GM21381 (cell line): ENCODE data around the gene ENTHD1.
"Not testable (repeated sequence)": the region's sequence is repeated elsewhere in the genome, so short reads cannot be mapped to it uniquely, and the experiment has no call there.

Experiments used
- ATAC-seq: cut with Tn5 transposase; IDR thresholded peaks from one replicate; pipeline ENCODE4 v1.9.1; 2021; ENCODE audit warnings: mild to moderate bottlenecking, moderate library complexity; ENCODE audit not compliant: unreplicated experiment

ENTHD1 gene

DNA sequence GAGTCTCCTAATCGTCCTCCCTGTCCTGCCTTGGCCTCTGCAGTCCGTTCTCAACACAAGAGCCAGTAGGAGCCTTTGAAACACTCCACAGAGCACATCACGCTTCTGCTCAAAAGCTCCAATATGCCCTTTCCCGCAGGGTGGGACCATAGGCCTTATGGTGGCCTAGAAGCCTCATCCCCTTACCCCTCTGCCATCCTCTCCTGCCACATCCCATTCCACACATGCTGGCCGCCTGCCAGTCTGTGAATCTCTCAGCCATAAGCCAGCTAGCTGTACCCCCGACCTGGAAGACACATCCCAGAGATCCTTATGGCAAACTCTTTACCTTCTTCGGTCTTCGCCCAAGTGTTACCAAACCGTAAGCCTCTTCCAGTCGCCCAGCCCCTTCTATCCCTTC lies 157.8 kb downstream of the ENTHD1 start:
- no peak for ATAC-seq

DNA sequence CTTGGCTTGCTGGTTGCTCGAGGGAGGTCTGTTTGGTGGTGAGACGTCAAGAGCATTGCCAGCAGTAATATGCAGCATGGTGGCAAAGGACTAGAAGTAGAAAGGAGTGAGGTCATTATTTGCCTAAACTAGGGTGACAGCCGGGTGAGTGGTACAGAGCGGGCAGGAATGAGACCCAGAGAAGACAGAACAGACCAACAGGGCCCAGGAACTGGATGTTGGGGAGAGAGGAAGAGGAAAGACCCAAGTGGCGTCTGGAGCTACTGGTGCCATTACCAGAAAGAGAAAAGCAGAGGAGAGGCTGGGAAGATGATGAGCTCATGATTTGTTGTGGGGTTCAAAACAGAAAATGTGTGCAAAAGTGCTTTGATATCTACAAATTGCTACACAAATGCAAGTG lies 158.7 kb downstream of the ENTHD1 start:
- no peak for ATAC-seq

DNA sequence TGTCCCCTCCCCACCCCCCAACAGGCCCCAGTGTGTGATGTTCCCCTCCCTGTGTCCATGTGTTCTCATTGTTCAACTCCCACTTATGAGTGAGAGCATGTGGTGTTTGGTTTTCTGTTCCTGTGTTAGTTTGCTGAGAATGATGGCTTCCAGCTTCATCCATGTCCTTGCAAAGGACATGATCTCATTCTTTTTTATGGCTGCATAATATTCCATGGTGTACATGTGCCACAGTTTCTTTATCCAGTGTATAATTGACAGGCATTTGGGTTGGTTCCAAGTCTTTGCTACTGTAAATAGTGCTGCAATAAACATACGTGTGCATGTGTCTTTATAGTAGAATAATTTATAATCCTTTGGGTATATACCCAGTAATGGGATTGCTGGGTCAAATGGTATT lies 159.5 kb downstream of the ENTHD1 start:
- ATAC-seq = not testable (repeated sequence)

DNA sequence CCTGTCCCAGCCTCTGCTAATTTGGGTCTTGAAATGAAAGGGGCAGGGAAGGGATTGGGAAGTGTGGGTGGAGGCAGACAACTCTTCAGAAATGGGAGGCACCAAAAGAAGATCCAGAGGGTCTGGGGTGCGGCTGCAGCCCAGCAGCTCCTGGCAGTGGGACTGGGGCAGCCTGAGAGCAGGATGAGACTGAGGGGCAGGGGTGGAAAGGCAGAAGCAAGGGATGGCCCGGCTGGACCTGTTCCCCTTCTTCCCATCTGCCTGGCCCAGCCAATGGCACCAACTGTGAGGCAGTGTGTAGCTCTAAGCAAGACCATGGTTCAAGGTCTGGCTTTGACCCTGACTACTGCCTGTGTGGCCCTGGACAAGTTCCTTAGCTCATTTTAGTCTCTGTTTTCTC lies 160.4 kb downstream of the ENTHD1 start:
- ATAC-seq = no peak

DNA sequence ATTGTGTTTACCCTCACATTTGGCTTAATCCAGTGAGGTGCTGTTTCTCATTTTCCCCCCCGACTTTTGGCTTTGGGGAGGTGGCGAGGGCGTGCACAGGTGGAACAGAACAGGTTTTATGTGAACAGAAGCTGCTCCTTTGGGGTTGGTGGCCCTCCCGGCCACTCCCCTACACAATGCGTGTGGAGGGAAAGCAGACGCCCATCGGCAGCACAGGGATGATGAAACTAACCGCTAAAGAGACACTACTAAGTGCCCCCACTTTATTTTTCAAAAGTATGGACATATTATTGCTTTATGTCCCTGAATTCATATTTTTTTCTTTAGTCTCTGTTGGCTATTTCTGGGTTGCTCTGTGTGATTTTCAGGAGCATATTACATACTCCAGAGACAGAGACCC lies 160.9 kb downstream of the ENTHD1 start:
- no peak for ATAC-seq

DNA sequence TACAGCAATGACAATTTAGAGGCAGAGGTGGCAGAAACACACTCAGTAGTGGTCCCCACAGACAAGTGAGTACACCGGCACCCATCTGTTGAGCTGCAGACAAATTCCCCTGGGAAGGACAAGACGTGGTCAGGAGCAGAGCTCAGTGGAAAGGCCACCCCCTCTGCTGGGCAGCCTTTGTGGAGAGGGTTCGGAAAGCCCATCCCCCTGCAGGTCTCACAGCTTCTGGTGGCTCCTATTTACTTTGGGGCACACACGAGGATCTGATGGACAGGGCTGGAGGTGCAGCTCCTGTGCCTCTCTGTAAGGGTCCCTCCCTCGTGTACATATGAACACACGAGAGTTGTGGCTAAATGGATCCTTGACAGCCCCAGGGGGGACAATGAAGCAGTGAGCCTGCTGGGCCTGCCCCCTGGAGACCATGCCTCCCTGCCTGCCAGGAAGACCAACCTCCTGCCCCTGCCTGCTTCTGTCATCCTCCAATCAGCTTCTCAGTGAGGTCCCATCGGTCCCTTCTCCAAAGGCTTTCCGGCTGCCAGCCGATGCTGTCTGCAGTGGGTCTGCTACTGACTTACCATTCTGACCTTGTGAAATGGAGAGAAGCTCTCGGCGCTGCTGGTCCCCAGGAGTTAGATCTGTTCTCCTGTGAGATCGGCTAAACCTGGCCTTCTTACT lies 161.5 kb downstream of the ENTHD1 start:
- ATAC-seq = no peak

DNA sequence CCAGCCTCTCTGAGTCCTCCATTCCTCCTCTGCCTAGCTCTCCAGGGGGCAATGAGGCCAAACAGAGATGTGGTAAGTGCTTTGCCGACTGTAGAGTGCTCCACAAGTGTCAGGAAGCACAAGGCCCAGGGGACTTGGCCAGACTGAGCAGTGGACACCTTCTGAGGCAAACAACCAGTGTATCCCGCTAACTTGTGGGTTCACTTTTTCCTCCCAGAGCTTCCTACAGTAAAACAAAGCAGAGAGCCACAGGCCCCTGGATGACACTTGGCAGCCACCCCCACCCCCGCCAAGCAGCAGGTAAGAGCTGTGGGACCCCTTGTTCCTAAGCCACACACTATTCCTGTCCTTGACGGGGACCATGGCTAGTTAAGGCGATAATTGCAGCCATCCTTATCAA lies 162.1 kb downstream of the ENTHD1 start:
- no peak for ATAC-seq

DNA sequence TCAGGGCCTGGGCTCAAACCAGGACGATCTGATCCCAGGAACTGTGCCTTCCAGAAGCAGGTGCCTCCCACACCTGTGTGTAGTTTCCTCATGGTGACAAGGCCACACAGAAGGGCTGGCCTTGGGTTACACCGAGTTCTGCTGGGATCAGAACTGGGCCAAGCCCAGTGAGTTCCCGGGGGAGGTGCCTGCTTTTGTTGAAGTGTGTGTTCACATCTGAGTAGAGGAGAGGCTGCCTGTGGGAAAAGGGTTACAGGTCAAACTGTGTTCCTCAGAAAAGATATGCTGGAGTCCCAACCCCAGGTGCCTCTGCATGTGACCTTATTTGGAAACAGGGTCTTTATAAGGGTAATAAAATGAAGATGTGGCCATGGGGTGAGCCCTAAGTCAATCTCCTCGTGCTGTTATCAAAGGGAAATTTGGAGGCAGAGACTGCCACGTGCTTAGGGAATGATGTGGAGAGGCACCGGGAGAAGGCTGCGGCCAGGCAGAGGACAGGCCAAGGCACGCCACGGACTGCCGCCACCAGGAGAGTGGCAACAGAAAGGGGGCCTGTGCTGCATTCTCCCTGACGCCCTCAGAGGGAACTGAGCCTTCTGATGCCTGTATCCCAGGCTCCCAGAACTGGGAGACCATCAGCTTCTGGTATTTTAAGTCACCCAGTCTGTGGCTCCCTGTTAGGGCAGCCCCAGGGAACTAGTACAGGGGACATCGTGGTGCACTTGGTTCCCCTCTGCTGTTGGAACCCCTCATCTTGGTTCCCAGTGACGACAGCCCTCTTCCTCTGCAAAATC lies 164.2 kb downstream of the ENTHD1 start:
- no peak for ATAC-seq

DNA sequence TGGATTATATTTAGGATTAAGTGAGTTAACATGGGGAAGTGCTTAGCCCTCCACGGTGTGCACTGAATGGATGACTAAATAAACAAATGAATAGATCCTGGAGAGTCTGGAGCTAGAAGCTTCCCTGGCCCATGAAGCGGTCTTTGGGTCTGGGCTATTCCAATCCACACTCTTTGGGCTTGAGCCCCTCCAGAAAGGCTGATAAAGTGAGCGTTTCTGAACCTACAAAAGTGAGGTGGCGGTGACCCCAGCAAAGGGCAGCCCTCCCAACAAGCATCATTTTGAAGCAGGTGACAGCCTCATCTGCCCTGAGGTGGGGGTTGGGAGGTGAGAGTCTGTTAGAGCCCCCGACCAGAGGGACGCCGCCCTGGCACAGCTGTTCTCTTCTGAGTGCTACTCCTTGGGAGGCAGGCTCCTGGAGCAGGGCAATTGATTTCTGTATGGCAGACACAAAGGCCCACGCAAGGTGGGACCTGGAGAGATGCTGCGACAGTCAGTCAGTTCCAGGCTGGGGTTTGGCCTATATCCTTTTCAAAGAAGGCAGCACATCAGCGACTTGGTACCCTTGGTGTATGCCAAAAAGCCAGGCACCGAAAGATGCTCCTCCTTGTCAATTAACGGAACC lies 165.2 kb downstream of the ENTHD1 start:
- no peak for ATAC-seq

DNA sequence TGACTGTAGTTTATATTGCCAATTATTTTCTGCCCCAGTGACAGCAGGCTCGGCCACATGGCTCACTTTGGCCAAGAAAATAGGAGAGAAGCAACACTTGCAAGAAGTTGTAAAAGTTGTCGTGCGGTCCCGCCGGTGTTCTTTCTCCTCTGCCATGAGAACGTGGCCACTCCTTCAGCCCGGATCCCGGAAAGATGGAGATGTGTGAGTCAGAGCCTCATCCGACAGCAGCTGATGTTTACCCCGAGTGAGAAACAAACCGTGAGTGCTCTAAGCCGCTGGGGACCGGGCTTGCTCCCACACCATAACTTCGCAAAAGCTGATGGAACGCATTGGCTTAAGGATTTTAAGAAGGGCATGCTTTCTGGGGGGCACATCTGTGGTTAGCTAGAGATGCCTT lies 166.0 kb downstream of the ENTHD1 start:
- no peak for ATAC-seq

DNA sequence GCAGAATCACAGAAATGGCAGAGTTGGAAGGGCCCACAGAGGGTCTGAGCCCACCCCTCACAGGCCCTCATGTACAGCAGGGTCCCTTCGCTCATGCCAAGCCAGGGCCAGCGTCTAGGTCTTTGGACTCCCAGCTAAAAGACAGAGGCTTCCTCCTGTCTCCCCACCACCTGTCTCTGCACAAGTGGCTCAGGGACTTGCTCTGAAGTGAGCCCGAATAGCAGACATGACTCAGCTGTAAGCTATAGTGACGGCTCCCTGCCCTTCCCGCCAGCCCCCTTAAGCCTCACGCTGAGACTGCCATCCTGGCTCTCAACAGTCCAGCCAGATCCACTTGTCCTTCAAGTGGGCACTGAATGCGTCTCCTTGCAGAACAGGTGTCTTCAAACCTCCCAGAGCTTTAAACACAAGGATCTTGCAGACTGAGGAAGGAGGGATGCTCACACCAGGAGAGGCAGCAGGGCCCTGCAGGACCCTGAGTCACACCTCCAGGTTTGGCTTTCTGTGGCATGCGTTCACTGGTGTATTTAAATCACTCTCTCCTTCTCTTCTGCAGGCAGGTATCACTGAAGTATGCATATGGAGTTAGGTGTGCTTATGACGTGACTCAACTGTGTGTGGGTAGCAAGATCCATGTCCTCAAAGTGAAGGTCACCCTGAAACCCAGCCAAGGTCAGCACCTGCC lies 168.1 kb downstream of the ENTHD1 start:
- no peak for ATAC-seq

DNA sequence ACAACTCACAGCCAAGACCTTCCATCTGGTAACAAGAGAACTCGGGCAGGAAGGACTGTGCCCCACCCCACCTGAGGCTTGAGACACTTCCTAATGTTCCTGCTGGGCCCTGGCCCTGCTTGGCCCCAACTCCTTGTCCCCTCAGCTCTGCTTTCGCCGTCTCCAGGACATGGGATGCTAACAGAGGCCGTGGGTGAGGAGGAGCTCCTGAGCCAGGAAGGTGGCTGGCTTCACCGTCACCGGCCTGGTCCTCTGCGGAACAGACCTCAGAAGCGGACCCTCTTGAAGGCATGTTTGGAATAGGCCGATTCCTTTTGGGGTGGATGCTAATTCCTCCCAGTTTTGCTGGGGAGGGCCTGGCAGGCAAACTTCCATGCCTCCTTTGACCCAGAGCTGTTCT lies 168.7 kb downstream of the ENTHD1 start:
- no peak for ATAC-seq

DNA sequence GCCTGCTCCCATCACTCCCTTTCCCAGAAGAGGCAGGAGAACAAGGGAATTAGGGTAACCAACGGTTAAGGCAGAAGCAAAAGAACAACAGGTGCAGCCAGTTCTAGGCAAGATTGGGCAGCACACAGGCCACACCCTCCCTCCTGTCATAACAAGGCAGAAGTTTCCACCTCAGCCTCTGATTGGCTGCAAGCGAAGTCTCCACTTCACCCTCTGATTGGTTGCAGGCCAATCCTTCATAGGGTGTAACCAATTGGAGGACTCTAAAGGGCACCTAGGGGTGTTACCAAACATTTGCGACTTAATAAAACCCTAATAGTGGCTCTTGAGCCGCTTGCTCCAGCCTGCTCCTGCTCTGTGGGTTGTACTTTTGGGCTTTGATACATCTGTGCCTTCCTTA lies 169.2 kb downstream of the ENTHD1 start:
- ATAC-seq = no peak

DNA sequence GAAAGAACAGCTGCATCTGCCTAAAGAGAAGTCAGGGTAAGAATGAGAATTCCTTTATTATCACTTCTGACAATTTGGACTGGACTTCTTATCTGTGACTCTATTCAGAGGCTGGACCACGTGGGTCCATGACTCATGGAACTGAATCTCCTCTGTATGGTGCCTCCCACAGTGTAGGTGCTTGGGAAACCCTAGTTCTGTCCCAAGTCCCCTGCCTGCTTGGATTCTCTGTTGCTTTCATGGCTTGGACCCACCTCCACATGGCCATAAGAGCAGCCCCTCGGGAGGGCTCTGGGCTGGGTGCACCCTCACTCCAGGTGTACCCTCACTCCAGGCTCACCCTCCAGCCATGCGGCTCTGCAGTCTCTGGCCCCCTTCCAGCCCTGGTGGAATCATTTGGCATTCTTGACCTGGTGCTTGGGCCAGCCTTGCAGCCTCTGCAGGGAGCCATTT lies 169.6 kb downstream of the ENTHD1 start:
- no peak for ATAC-seq

DNA sequence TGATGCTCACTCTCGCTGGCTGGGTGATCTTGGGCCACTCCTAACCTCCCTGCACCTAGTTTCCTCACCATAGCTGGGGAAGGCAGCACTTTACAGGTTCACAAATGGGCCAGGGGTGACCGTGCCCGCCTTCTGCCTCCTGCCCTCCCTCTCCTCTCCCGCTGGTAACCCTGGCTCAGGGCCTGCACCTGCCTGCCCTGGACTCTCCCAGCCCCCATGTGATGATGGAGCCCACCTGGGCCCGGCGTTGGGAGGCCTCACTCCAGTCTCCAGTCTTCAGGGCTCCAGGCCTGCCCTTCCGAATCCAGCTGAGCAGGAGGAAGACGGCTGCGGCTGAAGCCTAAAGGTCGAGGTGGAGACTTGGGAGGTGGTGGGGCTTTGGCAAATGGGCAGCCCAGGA lies 170.1 kb downstream of the ENTHD1 start:
- ATAC-seq = no peak

DNA sequence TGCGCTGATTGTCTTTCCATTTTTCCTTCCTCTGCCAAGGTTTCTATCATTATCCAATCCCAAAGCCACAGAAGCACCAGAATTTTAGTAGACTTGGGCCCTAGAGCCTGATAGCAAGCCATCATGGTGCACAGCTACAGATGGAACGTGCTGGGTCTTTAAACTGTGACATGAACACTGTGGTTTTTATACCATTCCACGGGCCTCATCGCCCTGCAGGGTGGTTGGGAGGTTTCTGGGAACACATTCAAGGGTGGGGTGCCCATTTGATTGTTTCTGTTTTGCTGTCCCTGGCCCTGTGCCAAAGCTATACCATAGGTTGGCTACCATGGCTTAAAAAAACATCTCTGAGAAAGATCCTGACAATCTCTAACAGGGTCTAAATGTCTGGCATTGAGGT lies 171.1 kb downstream of the ENTHD1 start:
- ATAC-seq = no peak

DNA sequence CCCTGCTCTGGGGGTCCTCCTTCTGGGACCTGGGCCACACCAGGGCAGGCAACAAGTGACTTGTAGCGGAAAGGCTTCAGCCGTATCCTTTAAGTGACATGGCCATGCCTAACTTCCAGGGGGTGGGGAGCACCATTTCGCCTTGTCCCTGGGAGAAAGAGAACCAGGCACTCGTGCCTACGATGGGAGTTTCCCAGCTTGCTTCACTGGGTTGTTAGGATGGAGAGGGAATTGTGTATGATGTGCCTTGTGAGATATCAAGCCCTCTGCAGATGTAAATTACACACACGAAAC lies 171.6 kb downstream of the ENTHD1 start:
- ATAC-seq = no peak

DNA sequence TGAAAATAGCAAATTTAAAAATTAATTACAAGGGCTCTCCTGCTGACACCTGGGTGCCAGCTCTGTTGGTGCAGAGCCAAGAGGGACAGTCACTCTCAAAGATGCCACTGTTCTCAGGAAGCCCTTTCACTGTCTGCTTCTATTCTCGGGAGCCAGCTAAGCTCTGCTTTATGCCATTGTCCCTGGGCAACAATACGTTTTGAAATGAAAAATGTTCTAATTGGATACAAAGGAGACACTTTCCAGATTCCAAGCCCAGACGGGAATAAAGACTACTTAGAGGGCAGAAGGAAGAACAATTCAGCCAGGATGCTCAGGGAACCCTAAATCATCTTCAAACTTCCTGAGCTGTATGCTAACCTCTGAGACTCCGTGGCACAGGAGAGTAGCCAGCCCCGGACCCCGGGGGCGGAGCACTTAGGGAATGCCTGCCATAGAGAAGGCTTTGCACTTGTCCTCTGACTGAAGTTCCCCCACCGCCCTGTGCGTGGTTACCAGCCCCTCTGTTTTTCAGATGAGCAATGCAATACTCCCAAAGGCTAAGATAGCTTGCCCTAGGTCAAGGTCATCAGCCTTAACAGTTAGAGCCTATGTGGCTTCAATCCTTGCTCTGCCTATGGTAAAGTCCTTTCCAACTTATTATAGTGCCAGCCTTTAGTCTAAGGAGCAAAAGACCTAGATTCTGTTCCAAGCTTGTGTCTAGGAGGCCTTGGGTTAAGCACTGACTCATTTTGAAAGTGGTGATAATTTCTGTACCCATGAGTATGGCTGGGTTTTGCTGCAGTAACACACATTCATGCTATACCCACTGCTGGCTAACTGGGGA lies 172.1 kb downstream of the ENTHD1 start:
- no peak for ATAC-seq

DNA sequence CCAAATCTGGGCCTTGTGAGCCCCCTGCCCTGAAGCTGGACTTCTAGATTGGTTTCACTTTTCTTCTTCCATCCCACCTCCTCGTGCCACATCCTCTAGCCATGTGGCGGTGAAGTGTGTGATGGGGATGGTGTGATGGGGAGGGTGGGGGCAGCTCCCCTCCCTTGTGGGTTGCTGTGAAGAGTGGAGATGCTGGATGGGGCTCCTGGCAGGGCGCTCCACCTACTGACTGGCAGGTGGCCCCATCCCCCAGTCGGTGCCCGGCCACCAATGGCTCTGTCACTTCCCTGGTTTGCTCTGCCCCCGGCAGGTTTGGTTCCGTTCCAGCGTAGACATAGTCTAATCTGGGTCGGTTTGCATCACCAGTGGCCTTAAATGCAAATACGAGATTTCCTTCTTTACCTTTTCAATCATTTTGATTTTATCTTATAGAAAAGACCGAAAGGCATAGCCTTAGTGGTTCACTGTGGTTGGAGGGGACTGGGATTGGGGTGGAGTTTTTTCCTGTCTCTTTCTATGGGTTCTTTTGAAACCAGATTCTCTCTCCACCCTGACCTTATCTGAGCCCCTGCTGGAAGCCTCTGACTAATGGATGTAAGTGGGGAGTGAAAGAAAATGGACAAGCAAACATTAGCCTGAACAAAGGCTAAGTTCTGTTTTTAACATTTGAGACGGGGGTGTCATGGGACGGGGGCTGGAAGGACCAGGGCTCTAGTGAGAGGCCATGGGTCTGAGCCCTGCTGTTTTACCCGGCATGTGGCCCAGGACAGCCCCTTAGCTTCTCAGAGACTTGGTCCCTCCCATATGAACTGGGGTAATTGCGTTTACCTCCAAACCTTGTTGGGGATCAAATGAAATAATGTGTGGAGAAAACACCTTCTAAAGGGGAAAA lies 173.8 kb downstream of the ENTHD1 start:
- ATAC-seq = no peak

DNA sequence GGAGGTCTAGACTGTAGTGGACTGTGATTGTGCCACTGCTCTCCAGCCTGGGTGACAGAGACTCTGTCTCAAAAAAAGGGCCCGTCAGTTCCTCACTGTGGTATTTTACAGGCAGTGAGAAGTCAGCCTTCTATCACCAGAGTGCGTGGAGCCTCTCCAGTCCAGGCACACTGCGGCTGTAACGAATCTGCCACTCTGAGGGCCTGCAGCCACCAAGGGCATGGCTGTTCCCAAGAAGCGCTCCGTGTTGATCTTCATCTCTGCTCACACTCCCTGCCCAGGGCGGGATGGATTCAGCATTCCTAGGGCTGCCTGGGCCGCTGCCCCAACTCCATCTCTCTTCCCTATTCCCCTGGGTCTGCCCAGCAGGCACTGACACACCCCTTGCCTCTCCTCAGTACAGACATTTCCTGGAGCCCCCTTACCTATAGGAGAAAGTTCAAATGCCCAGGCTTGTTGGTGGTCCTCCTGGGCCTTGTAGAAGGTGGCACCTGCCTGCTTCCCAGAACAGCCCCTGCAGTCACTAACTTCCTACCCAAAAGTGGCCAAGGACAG lies 174.6 kb downstream of the ENTHD1 start:
- no peak for ATAC-seq
